HL-60 (cell line): Measurements from ENCODE around the gene FGF12.
"Not testable (repeated sequence)": the region's sequence is repeated elsewhere in the genome, so short reads cannot be mapped to it uniquely, and the experiment has no call there.

Experiments used
- DNase-seq, 2 experiments: peaks; one replicate each; pipeline ENCODE4 v3.0.0-alpha.2; 2010 to 2020; ENCODE audit warnings: low read depth in 1 of 2, low spot score in 1 of 2
- H3K27ac ChIP-seq: fragments of 250-450 bp; sonication (Bioruptor Pico); replicated peaks from 2 replicates; pipeline ENCODE4 v1.5.1; 2020; ENCODE audit warnings: mild to moderate bottlenecking, moderate library complexity
- H3K27me3 ChIP-seq: fragments of 250-450 bp; sonication (Bioruptor Pico); 2 replicates; pipeline ENCODE4 v1.5.1; 2021; ENCODE audit warnings: mild to moderate bottlenecking, moderate library complexity; ENCODE audit not compliant: insufficient read depth, poor library complexity, severe bottlenecking
- H3K4me3 ChIP-seq: replicated peaks from 2 replicates; pipeline ENCODE4 v1.5.1; 2011; ENCODE audit warnings: mild to moderate bottlenecking, control low read depth, low read length; ENCODE audit not compliant: insufficient read depth
- CTCF ChIP-seq: IDR thresholded peaks from one replicate; pipeline ENCODE4 v1.5.1; 2011; ENCODE audit warnings: low read length, control low read depth, inconsistent platforms; ENCODE audit not compliant: insufficient read depth
- GABPA ChIP-seq: IDR thresholded peaks from 2 replicates; pipeline ENCODE4 v1.6.1; 2012; ENCODE audit warnings: low read depth
- POLR2AphosphoS5 ChIP-seq: IDR thresholded peaks from 2 replicates; pipeline ENCODE4 v1.6.1; 2012; ENCODE audit warnings: low read depth
- REST ChIP-seq: IDR thresholded peaks from 2 replicates; pipeline ENCODE4 v1.6.1; 2012; ENCODE audit warnings: low read depth; ENCODE audit not compliant: insufficient replicate concordance
- SPI1 ChIP-seq: IDR thresholded peaks from 2 replicates; pipeline ENCODE4 v1.6.1; 2012; ENCODE audit warnings: low read depth, mild to moderate bottlenecking, borderline replicate concordance

The FGF12 gene

GRCh38 chr3:192719964-192720363 is 7.4 kb downstream of the FGF12 start:
- H3K27ac ChIP-seq, result no peak overlapping the region
- H3K4me3 ChIP-seq, result no peak overlapping the region
- no peak for DNase-seq
- TF ChIP-seq REST (no peak), SPI1 (no peak), GABPA (no peak), CTCF (no peak), POLR2AphosphoS5 (no peak)
- H3K27me3 ChIP-seq, result no peaks in the 10 kb centered on the region

GRCh38 chr3:192718156-192718555 is 9.2 kb downstream of the FGF12 start:
- Histone ChIP-seq H3K27ac (no peak overlapping the region), H3K27me3 (no peaks in the 10 kb centered on the region), H3K4me3 (no peak overlapping the region)
- DNase-seq, result no peak
- TF ChIP-seq REST (no peak), GABPA (no peak), SPI1 (no peak), CTCF (no peak), POLR2AphosphoS5 (no peak)

- Histone ChIP-seq H3K27ac (no peak overlapping the region), H3K4me3 (no peak overlapping the region), H3K27me3 (no peaks in the 10 kb centered on the region)
- TF ChIP-seq POLR2AphosphoS5, result no peak
- no peak for TF ChIP-seq CTCF
- no peak for DNase-seq
Measured at GRCh38 chr3:192715126-192715525, 12.2 kb downstream of the FGF12 start.

- not testable (repeated sequence) for H3K27me3 ChIP-seq, H3K4me3 ChIP-seq, H3K27ac ChIP-seq, DNase-seq
Measured at GRCh38 chr3:192711126-192711525, 16.2 kb downstream of the FGF12 start.
